ENCODE results near the gene VSTM2B. TPM values are rescaled to one million over a fixed set of nuclear protein-coding genes. Genes with fewer than 3 reads are reported as not detected.

VSTM2B gene
- total and polyA plus RNA-seq, 2 of the 13 experiments (the other 11 are each of a cell fraction or from before 2014, with no cell fraction given), result not detected

DNA sequence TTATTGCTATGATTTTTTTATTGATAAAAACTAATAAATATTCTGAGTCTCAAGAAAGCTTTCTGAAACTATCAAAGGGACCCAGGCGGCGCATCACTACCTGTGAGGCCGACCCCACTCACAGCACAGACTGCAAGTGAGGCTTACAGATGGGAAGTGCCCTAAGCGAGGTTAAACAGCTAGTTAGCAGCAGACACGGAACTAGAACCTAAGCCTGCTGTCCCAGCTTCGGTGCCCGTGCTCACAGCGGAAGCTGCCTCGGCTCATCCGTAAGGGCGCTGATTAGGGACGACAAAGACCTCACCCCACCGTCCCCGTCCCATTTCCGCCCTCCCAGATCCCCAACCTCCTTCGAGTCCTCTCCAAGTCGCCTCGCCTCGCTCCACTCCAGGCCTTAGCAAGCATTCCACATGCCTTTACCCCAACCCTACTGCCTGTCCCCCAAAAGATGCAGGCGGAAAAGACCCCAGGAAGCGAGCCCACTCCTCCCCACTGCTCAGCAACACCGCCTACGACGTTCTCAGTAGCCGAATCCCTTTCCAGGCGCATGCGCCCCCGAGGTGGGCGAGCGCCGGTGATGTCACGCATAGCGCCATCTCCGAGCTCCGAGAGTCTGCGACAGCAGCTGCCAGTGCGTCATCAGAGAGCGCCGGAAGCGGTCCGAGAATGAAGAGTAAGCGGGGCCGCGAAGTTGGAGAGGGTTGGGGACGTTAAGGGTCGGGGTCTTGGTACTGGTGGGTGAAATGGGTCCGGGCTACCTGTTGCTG lies 80.0 kb downstream of the VSTM2B start, which contains the start of gene POP4 (continued):
- TF ChIP-seq, protein P1, sequence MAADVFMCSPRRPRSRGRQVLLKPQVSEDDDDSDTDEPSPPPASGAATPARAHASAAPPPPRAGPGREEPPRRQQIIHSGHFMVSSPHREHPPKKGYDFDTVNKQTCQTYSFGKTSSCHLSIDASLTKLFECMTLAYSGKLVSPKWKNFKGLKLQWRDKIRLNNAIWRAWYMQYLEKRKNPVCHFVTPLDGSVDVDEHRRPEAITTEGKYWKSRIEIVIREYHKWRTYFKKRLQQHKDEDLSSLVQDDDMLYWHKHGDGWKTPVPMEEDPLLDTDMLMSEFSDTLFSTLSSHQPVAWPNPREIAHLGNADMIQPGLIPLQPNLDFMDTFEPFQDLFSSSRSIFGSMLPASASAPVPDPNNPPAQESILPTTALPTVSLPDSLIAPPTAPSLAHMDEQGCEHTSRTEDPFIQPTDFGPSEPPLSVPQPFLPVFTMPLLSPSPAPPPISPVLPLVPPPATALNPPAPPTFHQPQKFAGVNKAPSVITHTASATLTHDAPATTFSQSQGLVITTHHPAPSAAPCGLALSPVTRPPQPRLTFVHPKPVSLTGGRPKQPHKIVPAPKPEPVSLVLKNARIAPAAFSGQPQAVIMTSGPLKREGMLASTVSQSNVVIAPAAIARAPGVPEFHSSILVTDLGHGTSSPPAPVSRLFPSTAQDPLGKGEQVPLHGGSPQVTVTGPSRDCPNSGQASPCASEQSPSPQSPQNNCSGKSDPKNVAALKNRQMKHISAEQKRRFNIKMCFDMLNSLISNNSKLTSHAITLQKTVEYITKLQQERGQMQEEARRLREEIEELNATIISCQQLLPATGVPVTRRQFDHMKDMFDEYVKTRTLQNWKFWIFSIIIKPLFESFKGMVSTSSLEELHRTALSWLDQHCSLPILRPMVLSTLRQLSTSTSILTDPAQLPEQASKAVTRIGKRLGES (CRISPR knock-in tag; IDR thresholded peaks at IDR 0.05; ENCODE audit: borderline replicate concordance), result no peak
- TF ChIP-seq ZFP1 (CRISPR knock-in tag; IDR thresholded peaks at IDR 0.05) (no peak), SAFB2 (CRISPR knock-in tag; IDR thresholded peaks at IDR 0.05; ENCODE audit: borderline replicate concordance, low read depth) (peak; percentile 32; the same call in 1 of the 2 replicates), NFIC (IDR thresholded peaks at IDR 0.05; ENCODE audit: low read length) (no peak), SNAI1 (CRISPR knock-in tag; IDR thresholded peaks at IDR 0.05; ENCODE audit: borderline replicate concordance) (no peak), EEA1 (CRISPR knock-in tag; IDR thresholded peaks at IDR 0.05; ENCODE audit: borderline replicate concordance) (no peak; the same call in 1 of the 2 replicates), RFXANK (CRISPR knock-in tag; IDR thresholded peaks at IDR 0.05) (no peak), BORCS8-MEF2B (CRISPR knock-in tag; IDR thresholded peaks at IDR 0.05) (peak; percentile 15; the same call in 1 of the 2 replicates), THAP11 (CRISPR knock-in tag; IDR thresholded peaks at IDR 0.05) (peak; percentile 93), KDM1A (CRISPR knock-in tag; IDR thresholded peaks at IDR 0.05) (no peak), FOSL1 (CRISPR knock-in tag; IDR thresholded peaks at IDR 0.05; ENCODE audit: borderline replicate concordance) (no peak), ZSCAN21 (CRISPR knock-in tag; IDR thresholded peaks at IDR 0.05; ENCODE audit: borderline replicate concordance) (no peak), RAD51 (IDR thresholded peaks at IDR 0.05; ENCODE audit: borderline replicate concordance) (no peak), MTF2 (CRISPR knock-in tag; IDR thresholded peaks at IDR 0.05; ENCODE audit: borderline replicate concordance) (no peak), ZNF414 (CRISPR knock-in tag; IDR thresholded peaks at IDR 0.05) (peak; percentile 73; the same call in 1 of the 2 replicates), SP2 (CRISPR knock-in tag; IDR thresholded peaks at IDR 0.05) (no peak), DNMT3B (CRISPR knock-in tag; conservative IDR thresholded peaks at IDR 0.05) (no peak), TMF1 (CRISPR knock-in tag; IDR thresholded peaks at IDR 0.05; ENCODE audit: low read depth) (no peak)
- TF ChIP-seq, protein P2, sequence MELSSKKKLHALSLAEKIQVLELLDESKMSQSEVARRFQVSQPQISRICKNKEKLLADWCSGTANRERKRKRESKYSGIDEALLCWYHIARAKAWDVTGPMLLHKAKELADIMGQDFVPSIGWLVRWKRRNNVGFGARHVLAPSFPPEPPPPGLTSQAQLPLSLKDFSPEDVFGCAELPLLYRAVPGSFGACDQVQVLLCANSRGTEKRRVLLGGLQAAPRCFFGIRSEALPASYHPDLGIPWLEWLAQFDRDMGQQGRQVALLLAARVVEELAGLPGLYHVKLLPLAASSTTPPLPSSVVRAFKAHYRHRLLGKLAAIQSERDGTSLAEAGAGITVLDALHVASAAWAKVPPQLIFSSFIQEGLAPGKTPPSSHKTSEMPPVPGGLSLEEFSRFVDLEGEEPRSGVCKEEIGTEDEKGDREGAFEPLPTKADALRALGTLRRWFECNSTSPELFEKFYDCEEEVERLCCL (CRISPR knock-in tag; IDR thresholded peaks at IDR 0.05; ENCODE audit: borderline replicate concordance), result no peak
